HG02571 (cell line): Measurements from ENCODE around the gene NXPH1.

Source experiments
- ATAC-seq: cut with Tn5 transposase; IDR thresholded peaks from one replicate; pipeline ENCODE4 v1.9.1; 2021; ENCODE audit warnings: mild to moderate bottlenecking, moderate library complexity; ENCODE audit not compliant: unreplicated experiment

Gene NXPH1

DNA sequence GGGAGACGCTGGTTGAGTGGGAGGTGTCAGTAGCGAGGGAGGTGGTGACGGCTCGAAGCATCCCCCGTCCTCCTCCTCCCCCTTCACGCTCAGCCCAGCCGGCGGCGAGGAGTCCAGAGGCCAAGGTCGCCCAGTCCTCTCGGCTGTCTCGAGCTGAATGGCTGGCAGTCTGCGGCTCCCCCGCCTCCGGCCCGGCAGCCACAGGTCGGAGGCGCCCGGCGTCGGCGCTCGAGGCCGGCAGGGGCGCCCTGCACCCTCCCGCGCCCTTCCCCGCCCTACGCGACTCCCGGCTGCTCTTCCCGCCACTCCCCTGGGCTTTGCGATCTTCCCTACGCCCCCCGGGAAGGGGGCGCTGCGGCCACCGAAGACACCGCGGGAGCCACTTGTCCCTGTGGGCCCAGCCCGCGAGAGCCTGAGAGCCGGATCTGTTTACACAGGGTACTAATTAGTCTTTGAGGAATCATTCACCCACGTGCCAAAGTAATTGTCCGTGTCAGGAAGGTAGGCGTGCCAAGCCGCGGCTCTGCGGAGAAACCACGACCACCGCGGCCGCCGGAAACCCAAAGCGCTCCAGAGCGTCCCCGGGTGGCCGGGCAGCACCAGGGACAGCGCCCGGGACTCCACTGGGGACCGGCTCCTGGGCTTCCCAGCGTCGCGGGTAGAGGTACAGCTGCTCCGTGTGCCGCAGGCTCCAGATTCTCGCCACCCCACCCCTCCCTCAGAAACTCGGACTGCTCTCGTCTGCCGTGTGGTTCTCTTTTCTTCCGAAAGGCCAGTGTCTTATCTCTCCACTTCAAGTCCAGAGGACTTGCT lies at the start of gene NXPH1:
NXPH1 (plus strand) TSS at position 133 of the 813 bp plus-strand sequence.
- ATAC-seq = no peak

DNA sequence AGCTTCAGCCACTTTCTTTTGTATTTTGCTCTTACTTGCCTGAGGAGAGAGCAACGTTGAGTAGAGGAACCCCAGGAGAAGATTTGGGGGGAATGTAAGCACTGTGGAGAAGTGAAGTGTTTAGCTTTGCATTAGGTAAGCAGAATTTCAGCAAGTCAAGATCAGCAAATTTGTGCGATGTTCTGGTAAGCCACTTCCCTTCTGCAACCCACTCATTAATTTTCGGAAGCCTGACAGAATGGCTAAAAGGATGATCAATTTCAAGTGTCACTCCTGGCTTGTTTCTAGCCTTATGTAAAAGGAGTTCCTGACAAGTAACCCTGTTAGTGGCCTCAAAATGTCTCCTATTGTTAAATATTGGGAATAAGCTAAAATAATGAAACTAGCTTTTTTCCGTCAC lies 48.5 kb upstream of the NXPH1 start:
- no peak for ATAC-seq

GRCh38 chr7:8386926-8387550 lies 46.4 kb upstream of the NXPH1 start:
- ATAC-seq = peak; percentile 64

- ATAC-seq = peak; percentile 51
Measured at GRCh38 chr7:8387551-8388256, 45.7 kb upstream of the NXPH1 start.

DNA sequence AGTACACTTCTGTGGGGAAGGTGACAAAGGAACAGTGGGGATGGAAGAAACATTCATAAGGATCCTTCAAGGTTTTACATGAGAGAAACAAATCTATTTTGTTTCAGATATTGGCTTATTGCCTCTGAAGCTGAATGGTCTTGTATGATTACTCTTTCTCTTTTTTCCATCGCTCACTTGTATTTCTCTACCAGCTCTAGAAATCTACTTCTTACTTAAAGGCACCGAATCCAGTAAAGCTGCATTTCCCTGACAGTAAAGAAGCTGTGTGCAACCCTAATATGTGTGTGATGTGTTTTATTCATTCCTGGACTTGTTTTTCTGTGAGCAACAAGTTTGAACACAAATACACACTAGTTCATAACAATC lies 45.2 kb upstream of the NXPH1 start:
- no peak for ATAC-seq

- no peak for ATAC-seq
Measured at GRCh38 chr7:8389593-8390261, 43.7 kb upstream of the NXPH1 start.

DNA sequence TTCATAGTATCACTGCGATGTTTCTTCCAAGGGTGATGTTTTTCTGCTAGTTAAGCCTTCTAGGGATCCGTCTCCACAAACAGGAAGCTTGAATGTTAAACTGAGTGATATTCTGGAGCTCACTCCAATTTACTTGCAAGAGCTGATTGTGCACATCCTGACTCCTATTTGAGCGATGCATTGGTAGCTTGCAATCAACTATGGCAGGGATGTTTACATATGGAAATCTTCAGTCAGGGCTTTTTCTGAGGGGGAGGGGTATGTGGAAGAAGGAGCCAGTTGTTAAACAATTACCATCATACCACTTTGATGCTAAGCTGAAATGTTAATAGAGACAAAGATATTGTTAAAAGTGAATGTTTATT lies 43.2 kb upstream of the NXPH1 start:
- no peak for ATAC-seq

DNA sequence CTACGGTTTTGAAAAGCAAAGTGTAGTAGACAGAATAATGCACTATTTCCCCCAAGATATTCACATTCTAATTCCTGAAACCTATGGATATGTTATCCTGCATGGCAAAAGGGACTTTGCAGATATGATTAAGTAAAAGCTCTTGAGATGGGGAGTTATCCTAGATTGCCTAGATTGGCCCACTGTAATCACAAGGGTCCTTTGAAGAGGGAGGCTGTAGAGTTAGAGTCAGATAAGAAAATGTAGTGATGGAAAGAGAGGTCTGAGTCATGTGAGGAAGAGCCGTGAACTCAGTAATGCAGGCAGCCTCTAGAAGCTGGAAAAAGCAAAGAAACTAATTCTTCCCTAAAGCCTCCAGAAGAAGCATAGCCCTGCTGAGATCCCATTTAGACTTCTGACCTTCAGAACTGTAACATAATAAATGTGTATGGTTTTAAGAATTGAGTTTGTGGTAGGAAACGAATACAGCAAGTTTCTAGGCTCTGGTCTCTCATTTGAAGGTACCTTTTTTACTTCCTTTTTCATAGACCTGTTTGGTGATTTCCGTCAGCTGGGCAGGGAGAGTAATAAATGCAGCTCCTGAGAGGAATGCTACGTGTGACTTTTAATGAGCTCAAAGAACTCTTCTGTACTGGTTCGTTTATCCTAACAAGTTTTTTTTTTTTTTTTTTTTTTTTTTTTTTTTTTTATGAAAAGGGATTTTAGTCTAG lies 41.9 kb upstream of the NXPH1 start:
- no peak for ATAC-seq

DNA sequence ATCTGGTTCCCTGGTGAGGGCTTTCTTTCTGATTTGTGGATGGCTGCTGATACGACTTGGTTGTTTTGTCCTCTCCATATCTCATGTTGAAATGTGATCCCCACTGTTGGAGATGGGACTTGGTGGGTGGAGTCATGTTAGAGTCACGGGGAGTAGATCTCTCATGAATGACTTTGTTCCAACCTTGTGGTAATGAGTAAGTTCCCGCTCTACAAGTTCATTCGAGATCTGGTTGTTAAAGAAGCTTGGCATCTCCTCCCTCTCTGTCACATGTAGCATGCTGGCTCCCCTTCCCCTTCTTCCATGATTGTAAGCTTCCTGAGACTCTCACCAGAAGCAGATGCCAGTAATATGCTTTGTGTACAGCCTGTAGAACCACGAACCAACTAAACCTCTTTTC lies 37.1 kb upstream of the NXPH1 start:
- ATAC-seq = no peak

GRCh38 chr7:8408871-8409270 lies 24.5 kb upstream of the NXPH1 start:
- no peak for ATAC-seq

DNA sequence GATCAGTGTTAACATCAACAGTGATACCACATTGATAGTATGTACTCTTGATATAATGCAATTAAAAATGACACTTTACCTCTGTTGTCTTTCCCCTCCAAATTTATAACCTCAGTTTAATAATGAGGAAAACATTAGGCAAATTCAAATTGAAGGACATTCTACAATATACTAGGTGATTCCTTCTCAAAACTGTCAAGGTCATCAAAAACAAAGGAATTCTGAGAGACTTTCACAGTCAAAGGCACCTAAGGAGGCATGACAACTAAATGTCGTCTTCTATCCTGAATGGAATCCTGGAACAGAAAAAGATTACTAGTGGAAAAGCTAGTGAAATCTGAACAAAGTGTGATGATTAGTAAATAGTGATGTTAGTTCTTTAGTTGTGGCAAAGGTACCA lies 22.3 kb upstream of the NXPH1 start:
- no peak for ATAC-seq

DNA sequence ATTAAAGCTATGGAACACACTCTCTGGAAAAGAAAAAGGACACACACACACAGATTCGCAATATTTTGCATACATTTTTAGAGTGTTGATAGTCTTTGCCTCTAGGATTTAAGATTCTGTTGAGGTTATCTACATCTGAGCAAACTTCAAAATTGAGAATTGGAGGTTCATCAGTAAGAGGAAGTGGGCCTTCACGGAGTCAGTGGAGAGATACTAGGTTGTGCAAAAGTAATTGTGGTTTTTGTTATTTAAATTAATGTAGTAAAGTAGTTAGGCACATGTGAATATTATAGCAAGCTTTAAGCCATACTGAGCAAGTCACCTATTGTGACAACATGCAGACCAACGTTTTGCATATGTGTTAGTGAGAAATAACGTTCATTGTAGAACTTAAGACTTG lies 19.8 kb upstream of the NXPH1 start:
- no peak for ATAC-seq

DNA sequence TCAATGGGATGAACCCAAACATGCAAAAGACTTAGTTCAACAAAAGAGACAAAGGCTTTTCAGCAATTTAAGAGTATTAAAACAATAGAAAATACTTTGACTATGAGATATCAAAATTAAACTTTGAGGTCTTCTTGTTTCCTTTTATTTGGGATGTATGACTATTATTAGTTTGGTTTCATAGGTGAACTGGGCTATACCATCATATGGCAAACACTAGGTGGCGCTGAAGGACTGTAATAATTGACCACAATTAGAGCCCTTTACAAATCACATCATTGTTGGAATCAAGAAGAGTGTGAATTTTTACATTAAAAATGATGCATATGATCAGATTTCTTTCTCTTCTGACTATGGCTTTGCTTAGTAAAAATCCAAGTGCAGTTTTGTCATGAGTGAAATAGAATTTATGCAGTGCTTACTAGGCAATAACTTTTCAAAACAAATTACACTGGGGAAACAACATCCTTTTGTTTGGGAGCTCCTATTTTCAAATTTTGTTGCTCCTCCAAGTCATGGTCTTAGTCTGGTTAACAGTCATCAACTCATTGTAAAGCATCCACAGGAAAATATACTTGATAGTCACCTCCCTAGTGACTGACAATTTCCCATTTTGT lies 14.7 kb upstream of the NXPH1 start:
- ATAC-seq = no peak

DNA sequence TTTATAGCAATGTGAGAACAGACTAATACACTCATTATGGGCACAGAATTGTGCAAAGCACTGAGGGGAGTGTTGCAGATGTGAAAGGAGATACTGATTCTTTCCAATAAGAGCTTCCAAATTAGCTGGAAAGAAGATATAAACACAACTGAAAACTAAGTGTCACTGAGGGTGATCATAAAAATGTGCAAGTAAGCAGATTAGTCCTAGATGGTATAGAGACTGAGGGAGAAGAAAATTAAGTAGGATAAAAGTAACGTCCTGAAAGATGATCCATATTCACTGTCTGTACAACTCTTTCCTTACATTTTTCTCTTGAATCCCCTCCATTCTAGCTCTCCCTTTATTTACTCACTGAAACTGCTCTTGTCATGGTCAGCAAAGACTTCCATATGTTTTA lies 11.2 kb upstream of the NXPH1 start:
- no peak for ATAC-seq

GRCh38 chr7:8423057-8423456 lies 10.4 kb upstream of the NXPH1 start:
- ATAC-seq = no peak

- ATAC-seq = no peak
Measured at GRCh38 chr7:8425223-8425622, 8.2 kb upstream of the NXPH1 start.

DNA sequence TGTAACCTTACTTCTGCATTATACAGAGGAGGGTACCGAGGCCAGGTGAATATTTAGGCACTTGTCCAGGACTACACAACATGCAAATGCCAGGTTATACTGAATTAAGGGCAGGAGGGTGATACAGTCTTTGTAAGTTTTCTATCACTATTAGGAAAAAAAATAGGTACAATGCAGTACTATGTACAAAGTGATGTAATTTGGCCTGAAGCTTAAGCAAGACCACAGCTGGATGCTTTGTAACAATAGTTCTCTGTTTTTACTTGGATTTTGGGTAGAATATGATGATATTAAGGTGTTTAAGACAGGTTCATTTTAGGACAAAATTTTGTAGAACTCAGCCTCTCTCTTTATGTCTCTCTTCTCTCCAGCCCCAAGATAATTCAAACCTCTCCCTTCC lies 2.8 kb upstream of the NXPH1 start:
- ATAC-seq = no peak

DNA sequence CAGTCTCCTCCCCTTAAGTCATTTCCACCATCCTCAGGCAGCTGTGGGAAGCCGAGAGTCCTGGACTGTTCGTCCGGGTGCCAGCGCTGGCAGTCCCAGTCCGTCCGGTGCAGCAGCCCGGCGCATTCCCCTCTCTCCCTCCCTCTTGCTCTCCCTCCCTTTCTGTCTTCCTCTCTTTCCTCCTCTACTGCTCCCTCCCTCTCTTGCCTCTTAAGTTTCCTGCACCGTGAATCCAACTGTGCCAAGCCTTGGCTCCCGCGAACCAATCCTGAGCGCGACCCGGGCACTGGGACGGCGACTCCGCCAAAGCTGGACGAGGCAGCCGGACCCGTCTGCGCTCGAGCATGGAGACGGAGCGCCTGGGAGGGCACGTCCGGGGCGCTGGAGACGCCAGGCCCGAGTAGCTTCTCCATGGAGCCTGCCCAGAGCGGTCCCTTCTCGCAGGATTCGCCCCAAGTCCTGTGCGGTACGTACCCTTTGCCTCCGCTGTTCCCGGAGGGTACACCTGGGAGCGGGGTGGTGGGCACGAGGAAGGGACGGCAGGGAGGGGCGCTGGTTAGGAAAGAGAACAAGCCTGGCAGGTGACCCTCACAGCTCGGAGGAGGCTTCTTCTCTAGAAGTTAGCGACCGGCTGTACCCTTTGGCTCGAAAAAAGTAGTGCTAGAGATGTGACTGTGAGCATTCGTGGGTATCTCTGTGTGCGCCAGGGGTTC lies 1.0 kb downstream of the NXPH1 start:
- ATAC-seq = no peak

DNA sequence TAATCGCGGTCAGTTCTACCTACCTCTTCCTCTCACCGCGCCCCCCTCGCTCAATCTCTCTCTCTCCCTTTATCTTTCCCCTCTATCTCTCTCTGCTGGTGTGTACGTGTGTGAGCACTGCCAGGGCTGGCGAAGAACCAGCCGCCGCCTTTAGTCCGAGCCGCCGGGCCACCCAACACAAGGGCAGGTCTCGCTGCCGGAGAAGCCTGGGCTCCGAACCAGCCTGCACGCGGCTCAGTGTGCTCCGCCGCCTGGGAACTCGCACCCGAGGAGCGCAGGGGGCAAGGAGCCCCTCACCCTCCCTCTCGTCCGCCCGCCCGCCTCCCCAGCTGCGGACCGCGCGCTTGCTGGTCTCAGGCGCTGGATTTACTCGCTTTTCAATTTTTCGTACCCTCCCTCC lies 1.7 kb downstream of the NXPH1 start:
- ATAC-seq = no peak
